CD4-positive, alpha-beta memory T cell (primary cell): ENCODE data around the gene RUSC1. TPM values are rescaled to one million over a fixed set of nuclear protein-coding genes. Genes with fewer than 3 reads are reported as not detected.
A peak's percentile ranks its signal among the peaks of the same experiment; 100 is the strongest.

Experiments
- CTCF ChIA-PET: fragments of 350-600 bp; sonication (Branson Sonifier 250); formaldehyde crosslinking; loops from one replicate; lab custom pipeline; 2021; ENCODE audit warnings: inconsistent platforms; ENCODE audit not compliant: partially characterized antibody; lab: Charles Lee
- POLR2A ChIA-PET: fragments of 350-600 bp; sonication (Branson Sonifier 250); formaldehyde crosslinking; loops from one replicate; lab custom pipeline; 2021; ENCODE audit not compliant: partially characterized antibody; lab: Charles Lee
- DNase-seq, 5 donors: peaks; one replicate each; pipeline versions ENCODE4 v3.0.0 to v3.0.0-alpha.2; 2020 to 2022; ENCODE audit warnings: mixed read lengths in 1 of 5
- H3K27ac ChIP-seq: one replicate; pipeline ENCODE4 v1.7.0; 2013; ENCODE audit warnings: low read depth, low read length
- H3K27me3 ChIP-seq: 2 replicates; pipeline ENCODE4 v1.7.0; 2013; ENCODE audit warnings: mild to moderate bottlenecking, low read length, moderate library complexity; ENCODE audit not compliant: insufficient read depth
- H3K36me3 ChIP-seq: 2 replicates; pipeline ENCODE4 v1.7.0; 2013; ENCODE audit warnings: mild to moderate bottlenecking, low read length, moderate library complexity; ENCODE audit not compliant: insufficient read depth
- H3K4me1 ChIP-seq: 2 replicates; pipeline ENCODE4 v1.7.0; 2013; ENCODE audit warnings: mild to moderate bottlenecking, low read length, moderate library complexity; ENCODE audit not compliant: insufficient read depth
- H3K4me3 ChIP-seq, 2 donors: one replicate each; pipeline ENCODE4 v1.7.0; 2013; ENCODE audit warnings: low read length in 2 of 2, mild to moderate bottlenecking in 1 of 2
- H3K9me3 ChIP-seq, 2 donors: one replicate each; pipeline ENCODE4 v1.7.0; 2013; ENCODE audit warnings: low read length in 2 of 2, control low read depth in 1 of 2; ENCODE audit not compliant: control insufficient read depth in 1 of 2
- H3K27ac Mint-ChIP-seq, 7 donors: one replicate each; pipeline ENCODE4 v1.8.0; 2020 to 2021; ENCODE audit warnings: mixed read lengths in 7 of 7, mild to moderate bottlenecking in 6 of 7, inconsistent platforms in 3 of 7, moderate library complexity in 3 of 7
- H3K27me3 Mint-ChIP-seq, 2 donors: one replicate each; pipeline ENCODE4 v1.8.0; 2020 to 2021; ENCODE audit warnings: mixed read lengths in 2 of 2
- H3K36me3 Mint-ChIP-seq, 2 donors: one replicate each; pipeline ENCODE4 v1.8.0; 2020 to 2021; ENCODE audit warnings: mixed read lengths in 2 of 2, inconsistent platforms in 1 of 2, mild to moderate bottlenecking in 1 of 2
- H3K4me1 Mint-ChIP-seq, 4 donors: one replicate each; pipeline ENCODE4 v1.8.0; 2020 to 2021; ENCODE audit warnings: mixed read lengths in 4 of 4, mild to moderate bottlenecking in 1 of 4
- H3K4me3 Mint-ChIP-seq, 8 donors: one replicate each; pipeline ENCODE4 v1.8.0; 2020 to 2021; ENCODE audit warnings: mixed read lengths in 8 of 8, mild to moderate bottlenecking in 7 of 8, moderate library complexity in 6 of 8, inconsistent platforms in 3 of 8
- H3K9me3 Mint-ChIP-seq, 8 donors: one replicate each; pipeline ENCODE4 v1.8.0; 2020 to 2021; ENCODE audit warnings: mixed read lengths in 8 of 8, mild to moderate bottlenecking in 5 of 8, inconsistent platforms in 3 of 8, moderate library complexity in 1 of 8
- intact Hi-C: fragments of 100-400 bp; cut with micrococcal nuclease; formaldehyde crosslinking; loops from one replicate; pipeline ENCODE4 v1.15.1; 2023
- polyA plus RNA-seq, 2 donors: library from polyadenylated mRNA; unstranded; fragments of 300-500 nt; fragmentation: Illumina TruSeq; gene quantifications; one replicate each; pipeline ENCODE4 v1.2.3, GENCODE V29; 2021
- total RNA-seq, 2 experiments: library from RNA; stranded (reverse); gene quantifications; one replicate each; pipeline ENCODE4 v1.2.3, GENCODE V29; 2021

Gene RUSC1
- total and polyA plus RNA-seq, 4 experiments from 2014 or later = 6.8 to 20.1 (median 15.9) TPM

DNA sequence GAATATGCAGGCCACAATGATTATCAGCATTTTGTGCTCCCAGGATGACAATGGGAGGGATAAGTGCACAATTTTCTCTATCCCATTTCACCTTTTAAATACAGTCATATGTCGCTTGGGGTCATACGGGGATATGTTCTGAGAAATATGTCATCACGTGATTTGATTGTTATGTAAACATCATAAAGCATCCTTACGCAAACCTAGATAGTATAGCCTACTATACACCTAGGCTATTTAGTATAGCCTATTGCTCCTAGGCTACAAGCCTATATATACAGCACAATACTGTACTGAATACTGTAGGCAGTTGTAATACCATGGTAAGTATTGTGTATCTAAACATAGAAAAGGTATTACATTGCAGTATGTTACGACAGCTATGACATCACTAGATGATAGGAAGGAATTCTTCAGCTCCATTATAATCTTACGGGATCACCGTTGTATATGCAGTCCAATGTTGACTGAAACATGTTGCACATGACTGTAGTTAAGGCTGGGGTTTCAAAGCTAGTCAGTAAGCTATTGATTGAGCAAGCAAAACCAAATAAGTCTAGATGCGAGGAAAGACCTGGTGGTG lies 18.9 kb downstream of the RUSC1 start:
- CTCF ChIA-PET = interaction anchor here (1.3 to 3.3 kb wide), 3 partner anchors 17 to 146 kb away, joined by 3 to 27 read pairs (median 3); no protein-coding TSS in a partner anchor
- H3K27ac Mint-ChIP-seq = peak overlapping the region in 2 of 7 donors; percentile 4 to 70
- no peak overlapping the region for H3K4me3 Mint-ChIP-seq
- DNase-seq = no peak
- H3K9me3 Mint-ChIP-seq = peaks cover 0 to 1% (median 0%) of the 10 kb centered on the region in 8 donors
- Histone ChIP-seq H3K4me3 (no peak overlapping the region), H3K4me1 (no peaks in the 10 kb centered on the region), H3K27me3 (no peaks in the 10 kb centered on the region), H3K36me3 (peaks cover 72% of the 10 kb centered on the region), H3K9me3 (no peaks in the 10 kb centered on the region), H3K27ac (no peak overlapping the region)
- POLR2A ChIA-PET = interaction anchor here (0.5 to 0.7 kb wide), 2 partner anchors 11 to 235 kb away, joined by 3 read pairs; no protein-coding TSS in a partner anchor
- no peaks in the 10 kb centered on the region for H3K4me1 Mint-ChIP-seq
- peaks cover 51 to 81% of the 10 kb centered on the region in 2 donors for H3K36me3 Mint-ChIP-seq
- intact Hi-C loops = no loop called here
- H3K27me3 Mint-ChIP-seq = no peaks in the 10 kb centered on the region

DNA sequence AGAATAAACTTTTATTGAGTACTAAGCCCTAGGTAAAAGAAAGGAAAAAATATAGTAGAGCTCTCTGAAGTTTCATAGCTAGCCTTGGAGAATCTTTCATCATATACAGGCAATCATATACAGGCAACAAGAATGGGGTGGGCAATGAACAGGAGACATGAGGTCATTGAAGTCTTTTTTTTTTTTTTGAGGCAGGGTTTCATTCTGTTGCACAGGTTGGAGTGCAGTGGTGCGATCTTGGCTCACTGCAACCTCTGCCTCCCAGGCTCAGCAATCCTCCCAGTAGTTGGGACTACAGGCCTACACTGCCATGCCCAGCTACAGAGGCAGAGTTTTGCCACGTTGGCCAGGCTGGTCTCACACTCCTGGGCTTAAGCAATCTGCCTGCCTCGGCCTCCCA lies 22.1 kb downstream of the RUSC1 start:
- DNase-seq = no peak
- H3K27ac ChIP-seq = no peak overlapping the region
- no peaks in the 10 kb centered on the region for H3K27me3 ChIP-seq
- Mint-ChIP-seq H3K4me3 (no peak overlapping the region), H3K27me3 (no peaks in the 10 kb centered on the region), H3K36me3 (peaks cover 61 to 83% of the 10 kb centered on the region in 2 donors), H3K27ac (no peak overlapping the region), H3K4me1 (peaks cover 0 to 3% (median 0%) of the 10 kb centered on the region in 4 donors), H3K9me3 (peaks cover 0 to 1% (median 0%) of the 10 kb centered on the region in 8 donors)
- H3K4me3 ChIP-seq = no peak overlapping the region
- ChIA-PET CTCF (interaction anchor here (3.9 kb wide), 1 partner anchor 92 kb away, joined by 15 read pairs; no protein-coding TSS in a partner anchor), POLR2A (no interaction called here)
- H3K36me3 ChIP-seq = peaks cover 79% of the 10 kb centered on the region
- no peaks in the 10 kb centered on the region for H3K4me1 ChIP-seq
- no peaks in the 10 kb centered on the region for H3K9me3 ChIP-seq
- intact Hi-C loops = no loop called here

DNA sequence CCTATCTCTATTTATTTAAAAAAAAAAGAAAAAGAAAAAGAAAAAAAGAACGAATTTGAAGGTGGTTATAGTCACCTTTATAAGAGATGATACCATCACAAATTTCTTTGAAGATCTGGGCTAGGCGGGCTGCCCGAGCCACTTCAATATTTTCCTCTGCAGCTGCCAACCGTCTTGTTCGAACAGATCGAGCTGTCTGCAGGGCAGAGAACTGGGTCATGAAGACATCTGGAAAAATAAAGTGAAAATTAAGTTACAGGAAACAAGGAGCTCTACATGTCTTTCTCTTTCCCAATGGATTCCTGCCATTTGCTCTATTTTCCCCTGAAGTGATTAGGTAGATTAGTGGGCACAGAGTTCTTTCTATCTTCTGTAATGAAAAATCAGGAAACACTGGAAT lies 31.9 kb downstream of the RUSC1 start:
- POLR2A ChIA-PET = interaction anchor here (0.7 kb wide), 1 partner anchor 91 kb away, joined by 3 read pairs; the partner anchor contains the start of gene SCAMP3
- Histone ChIP-seq H3K27me3 (no peaks in the 10 kb centered on the region), H3K27ac (no peak overlapping the region), H3K9me3 (no peaks in the 10 kb centered on the region), H3K4me3 (no peak overlapping the region), H3K36me3 (peaks cover 56% of the 10 kb centered on the region), H3K4me1 (no peaks in the 10 kb centered on the region)
- Mint-ChIP-seq H3K36me3 (peaks cover 51 to 59% of the 10 kb centered on the region in 2 donors), H3K4me1 (no peaks in the 10 kb centered on the region), H3K27ac (peak overlapping the region in 3 of 7 donors; percentile 2 to 52 (median 46)), H3K4me3 (no peak overlapping the region), H3K9me3 (no peaks in the 10 kb centered on the region), H3K27me3 (no peaks in the 10 kb centered on the region)
- CTCF ChIA-PET = no interaction called here
- DNase-seq = no peak
- intact Hi-C loops = no loop called here

DNA sequence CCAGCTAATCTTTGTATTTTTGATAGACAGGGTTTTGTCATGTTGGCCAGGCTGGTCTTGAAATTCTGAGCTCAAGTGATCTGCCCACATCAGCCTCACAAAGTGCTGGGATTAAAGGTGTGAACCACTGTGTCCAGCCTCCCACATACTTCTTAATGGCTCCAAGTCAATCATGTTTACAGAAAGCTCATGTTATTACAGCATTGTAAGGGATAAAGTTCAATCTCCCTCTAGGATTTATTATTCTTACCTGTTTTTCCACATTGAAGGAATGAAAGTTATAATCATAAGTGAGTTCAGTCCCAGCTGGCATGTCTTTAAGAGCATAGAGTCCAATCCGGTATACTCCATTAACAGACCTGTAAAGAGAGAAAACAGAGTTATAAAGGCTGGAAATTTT lies 39.4 kb downstream of the RUSC1 start:
- Histone ChIP-seq H3K4me3 (no peak overlapping the region), H3K36me3 (peaks cover 27% of the 10 kb centered on the region), H3K4me1 (no peaks in the 10 kb centered on the region), H3K27me3 (no peaks in the 10 kb centered on the region), H3K9me3 (no peaks in the 10 kb centered on the region), H3K27ac (no peak overlapping the region)
- H3K27me3 Mint-ChIP-seq = no peaks in the 10 kb centered on the region
- no peaks in the 10 kb centered on the region for H3K4me1 Mint-ChIP-seq
- H3K36me3 Mint-ChIP-seq = peaks cover 27 to 41% of the 10 kb centered on the region in 2 donors
- intact Hi-C loops = no loop called here
- CTCF ChIA-PET = no interaction called here
- POLR2A ChIA-PET = interaction anchor here (0.6 to 0.7 kb wide), 2 partner anchors 35 to 92 kb away, joined by 3 read pairs; no protein-coding TSS in a partner anchor
- peak overlapping the region in 2 of 7 donors; percentile 32 to 60 for H3K27ac Mint-ChIP-seq
- H3K9me3 Mint-ChIP-seq = no peaks in the 10 kb centered on the region
- H3K4me3 Mint-ChIP-seq = no peak overlapping the region
- DNase-seq = no peak

DNA sequence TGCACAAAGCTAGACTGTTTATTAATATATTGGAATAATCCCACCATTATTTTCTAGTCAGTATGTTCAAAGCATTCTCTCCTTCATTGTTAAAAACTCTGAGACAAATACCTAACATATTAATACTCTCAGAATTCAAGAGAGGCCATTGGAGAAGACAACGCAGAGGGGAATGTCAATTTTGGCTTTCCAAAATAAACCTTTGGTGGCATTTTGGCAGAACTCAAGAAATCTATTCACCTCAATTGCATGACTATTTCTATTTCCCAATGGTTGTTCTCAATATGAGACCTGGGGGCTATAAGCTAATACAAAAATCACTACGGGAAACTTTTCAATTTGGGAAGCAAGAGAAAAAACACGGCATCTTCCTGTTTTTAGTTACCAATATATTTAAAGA lies 58.5 kb downstream of the RUSC1 start:
- peaks cover 13% of the 10 kb centered on the region for H3K36me3 ChIP-seq

DNA sequence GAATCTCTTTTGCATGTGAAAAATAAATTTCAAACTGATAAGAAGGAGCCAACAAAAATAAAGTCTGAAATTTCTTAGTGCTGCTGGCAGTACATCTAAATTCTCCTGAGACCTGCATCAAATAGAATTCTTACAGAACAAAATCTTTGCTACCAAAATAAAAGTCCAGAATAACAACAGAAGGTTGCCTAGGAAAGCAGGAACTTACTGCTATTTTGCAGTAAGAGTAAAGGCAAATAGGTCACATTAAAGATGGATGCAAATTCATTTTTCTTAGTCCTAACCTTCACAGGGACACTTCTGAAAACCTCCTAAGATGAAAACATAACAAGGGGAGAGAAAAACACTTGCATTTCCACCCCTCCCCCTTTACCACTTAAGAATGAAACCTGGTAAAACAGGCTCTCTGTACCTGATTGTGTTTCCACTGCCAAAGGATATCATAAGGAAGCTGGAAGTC lies 59.0 kb downstream of the RUSC1 start:
- intact Hi-C loops = no loop called here
- no peak overlapping the region for H3K4me3 ChIP-seq
- no peaks in the 10 kb centered on the region for H3K9me3 ChIP-seq
- CTCF ChIA-PET = no interaction called here
- H3K36me3 Mint-ChIP-seq = peaks cover 27 to 57% of the 10 kb centered on the region in 2 donors
- POLR2A ChIA-PET = no interaction called here
- no peak overlapping the region for H3K4me3 Mint-ChIP-seq
- H3K9me3 Mint-ChIP-seq = no peaks in the 10 kb centered on the region
- peaks cover 0 to 7% (median 0%) of the 10 kb centered on the region in 4 donors for H3K4me1 Mint-ChIP-seq
- H3K27ac ChIP-seq = no peak overlapping the region
- H3K27me3 Mint-ChIP-seq = no peaks in the 10 kb centered on the region
- H3K4me1 ChIP-seq = no peaks in the 10 kb centered on the region
- H3K27ac Mint-ChIP-seq = peak overlapping the region in 4 of 7 donors; percentile 16 to 68 (median 34)
- H3K27me3 ChIP-seq = no peaks in the 10 kb centered on the region
- peaks cover 13% of the 10 kb centered on the region for H3K36me3 ChIP-seq
- peak in 2 of 5 donors; percentile 6 to 13 for DNase-seq

More for the DNA sequence above, 58.5 kb downstream of the RUSC1 start:
- no peak overlapping the region for H3K27ac ChIP-seq
- Mint-ChIP-seq H3K4me1 (peaks cover 0 to 4% (median 0%) of the 10 kb centered on the region in 4 donors), H3K27me3 (no peaks in the 10 kb centered on the region), H3K9me3 (no peaks in the 10 kb centered on the region), H3K36me3 (peaks cover 29 to 58% of the 10 kb centered on the region in 2 donors), H3K4me3 (no peak overlapping the region), H3K27ac (peak overlapping the region in 1 of 7 donors; percentile 68)
- H3K9me3 ChIP-seq = no peaks in the 10 kb centered on the region
- ChIA-PET POLR2A (no interaction called here), CTCF (no interaction called here)
- intact Hi-C loops = no loop called here
- no peaks in the 10 kb centered on the region for H3K27me3 ChIP-seq
- no peak for DNase-seq
- no peaks in the 10 kb centered on the region for H3K4me1 ChIP-seq
- H3K4me3 ChIP-seq = no peak overlapping the region
